ENCODE results near the gene VN1R5.
"Not testable (repeated sequence)": the region's sequence is repeated elsewhere in the genome, so short reads cannot be mapped to it uniquely, and the experiment has no call there.

Gene VN1R5

DNA sequence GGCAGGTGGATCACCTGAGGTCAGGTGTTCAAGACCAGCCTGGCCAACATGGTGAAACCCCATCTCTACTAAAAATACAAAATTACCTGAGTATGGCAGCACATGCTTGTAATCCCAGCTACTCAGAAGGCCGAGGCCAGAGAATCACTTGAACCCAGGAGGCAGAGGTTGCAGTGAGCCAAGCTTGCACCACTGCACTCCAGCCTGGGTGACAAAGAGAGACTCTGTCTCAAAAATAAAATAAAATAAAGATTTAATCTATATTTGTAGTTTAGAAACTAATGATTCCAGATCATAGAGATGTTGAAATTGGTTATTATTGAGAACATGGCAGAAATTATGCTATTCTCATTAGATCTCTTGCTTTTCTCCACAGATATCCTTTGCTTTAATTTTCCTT lies at the start of gene VN1R5:
Gene VN1R5 (plus strand): TSS at position 301 of the 400 bp plus-strand sequence.
- H3K4me1 ChIP-seq (ENCODE audit: insufficient read depth, low read length); H3K27me3 ChIP-seq (ENCODE audit: insufficient read depth, low read length); H2AFZ ChIP-seq (ENCODE audit: low read depth, low read length); H3K36me3 ChIP-seq (ENCODE audit: insufficient read depth, low read length); H3K9me3 ChIP-seq (ENCODE audit: low read length); H3K4me3 ChIP-seq (ENCODE audit: low read length): not testable (repeated sequence)

DNA sequence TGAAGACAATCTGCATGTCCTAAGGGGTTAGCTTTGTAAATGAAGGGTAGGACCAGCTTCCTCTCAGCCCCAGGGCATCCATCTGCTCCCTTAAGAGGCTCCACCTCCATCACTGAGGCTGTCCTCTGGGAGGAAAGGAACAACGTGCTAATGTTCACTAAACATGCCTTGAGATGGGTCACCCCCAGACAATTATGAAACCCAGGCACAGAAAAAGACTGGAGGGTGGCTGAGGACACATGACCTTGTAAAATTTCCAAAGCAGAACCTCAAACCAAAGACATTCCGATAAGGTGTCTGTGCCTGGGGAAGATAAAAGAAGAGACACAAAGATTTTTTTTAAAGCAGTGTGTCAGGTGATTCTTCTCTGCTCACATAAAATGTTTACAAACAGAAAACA lies 46.5 kb upstream of the VN1R5 start:
- Histone ChIP-seq H3K9me3 (ENCODE audit: low read length) (peaks cover 8% of the 10 kb centered on the region), H3K4me1 (ENCODE audit: insufficient read depth, low read length) (peaks cover 21% of the 10 kb centered on the region), H3K4me3 (ENCODE audit: low read length) (peak overlapping the region; percentile 91), H2AFZ (ENCODE audit: low read depth, low read length) (no peak overlapping the region), H3K27me3 (ENCODE audit: insufficient read depth, low read length) (peaks cover 4% of the 10 kb centered on the region), H3K36me3 (ENCODE audit: insufficient read depth, low read length) (no peaks in the 10 kb centered on the region)

DNA sequence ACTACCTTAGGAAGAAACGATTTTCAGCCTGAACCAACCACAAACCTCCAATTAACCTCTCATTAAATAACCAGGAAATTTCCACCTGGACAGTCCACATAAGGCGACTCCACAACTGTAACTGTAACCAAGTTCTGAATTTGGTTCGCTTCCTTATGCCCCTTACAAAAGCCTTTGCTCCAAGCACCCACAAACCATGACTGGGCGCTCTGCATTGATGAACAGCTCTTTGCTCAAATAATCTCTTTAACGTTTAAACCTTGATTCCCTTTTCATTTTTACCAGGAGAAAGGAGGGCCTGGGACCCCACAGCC lies 45.9 kb upstream of the VN1R5 start:
- peaks cover 21% of the 10 kb centered on the region for H3K4me1 ChIP-seq (ENCODE audit: insufficient read depth, low read length)
- peaks cover 4% of the 10 kb centered on the region for H3K27me3 ChIP-seq (ENCODE audit: insufficient read depth, low read length)
- H3K4me3 ChIP-seq (ENCODE audit: low read length) = peak overlapping the region; percentile 91
- no peaks in the 10 kb centered on the region for H3K36me3 ChIP-seq (ENCODE audit: insufficient read depth, low read length)
- peaks cover 8% of the 10 kb centered on the region for H3K9me3 ChIP-seq (ENCODE audit: low read length)
- peak overlapping the region; percentile 85 for H2AFZ ChIP-seq (ENCODE audit: low read depth, low read length)

DNA sequence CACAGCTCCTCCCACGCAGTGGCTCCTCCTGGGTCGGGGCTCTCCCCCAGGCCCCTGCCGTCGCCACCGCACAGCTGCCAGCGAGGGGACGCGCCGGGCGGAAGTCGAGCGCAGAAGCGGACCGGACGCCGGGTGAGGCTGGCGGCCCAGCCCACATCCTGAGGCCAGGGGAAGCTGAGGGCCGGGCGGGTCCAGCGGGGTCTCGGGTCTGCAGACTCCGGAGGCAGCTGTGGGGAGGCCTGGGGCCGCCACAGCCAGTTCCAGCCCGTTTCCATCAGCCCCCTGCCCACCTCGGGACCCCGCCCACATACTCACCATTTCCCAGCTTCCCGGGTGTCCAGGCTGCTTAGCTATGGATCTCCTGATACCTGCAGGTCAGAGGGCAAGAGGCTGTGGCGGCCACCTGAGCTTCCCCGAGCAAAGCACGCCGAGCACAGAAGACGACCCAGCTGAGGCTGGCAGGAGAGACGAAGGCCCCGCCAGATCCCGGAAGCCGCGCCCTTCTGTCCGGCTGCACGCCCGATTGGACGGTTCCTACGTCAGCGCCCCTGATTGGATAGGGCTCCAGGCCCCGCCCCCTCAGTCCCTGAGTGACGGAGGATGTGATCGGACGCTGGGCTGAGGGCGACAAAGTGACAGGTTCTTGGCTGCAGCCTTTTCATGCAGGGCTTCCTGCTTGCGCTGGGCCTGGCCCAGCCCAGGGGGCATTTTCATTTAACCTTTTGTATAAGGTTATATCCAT lies 45.3 kb upstream of the VN1R5 start:
- H3K36me3 ChIP-seq (ENCODE audit: insufficient read depth, low read length) = no peaks in the 10 kb centered on the region
- peak overlapping the region; percentile 91 for H3K4me3 ChIP-seq (ENCODE audit: low read length)
- H3K27me3 ChIP-seq (ENCODE audit: insufficient read depth, low read length) = peaks cover 4% of the 10 kb centered on the region
- H2AFZ ChIP-seq (ENCODE audit: low read depth, low read length) = peak overlapping the region; percentile 85
- peaks cover 21% of the 10 kb centered on the region for H3K4me1 ChIP-seq (ENCODE audit: insufficient read depth, low read length)
- peaks cover 8% of the 10 kb centered on the region for H3K9me3 ChIP-seq (ENCODE audit: low read length)

DNA sequence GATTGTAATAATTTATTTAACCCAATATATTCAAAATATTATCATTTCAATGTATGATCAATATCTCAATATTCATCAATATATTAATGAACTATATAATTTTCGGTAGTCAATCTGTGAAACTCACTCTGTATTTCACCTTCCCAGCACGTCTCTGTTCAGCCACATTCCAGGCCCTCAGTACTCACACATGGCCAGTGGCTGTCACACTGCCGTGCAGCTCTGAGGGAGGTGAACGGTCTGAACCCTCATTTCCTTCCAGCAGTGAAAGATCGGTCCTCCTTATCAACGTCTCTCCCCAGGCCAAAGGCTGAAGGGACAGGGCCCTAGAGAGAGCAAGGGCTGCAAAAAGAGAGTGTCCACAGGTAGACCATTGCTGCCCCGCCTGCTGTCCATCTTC lies 44.5 kb upstream of the VN1R5 start:
- peak overlapping the region; percentile 91 for H3K4me3 ChIP-seq (ENCODE audit: low read length)

DNA sequence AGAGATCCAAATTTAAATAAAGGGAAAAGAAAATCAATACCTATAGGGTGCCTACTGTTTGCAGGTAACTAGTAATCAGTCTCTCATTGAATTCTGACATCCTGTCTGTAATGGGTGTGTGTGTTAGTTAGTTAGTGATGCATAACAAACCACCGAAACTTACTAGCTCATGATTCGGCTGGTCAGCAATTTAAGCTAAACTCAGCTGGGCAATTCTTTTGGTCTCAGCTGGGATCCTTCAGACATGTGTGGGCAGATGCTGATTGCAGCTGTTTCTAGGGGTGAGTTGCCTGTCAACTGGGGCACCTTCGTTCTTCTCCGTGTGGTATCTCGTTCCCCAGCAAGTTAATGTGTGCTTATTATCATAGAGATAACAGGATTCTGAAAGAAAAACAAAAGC lies 43.9 kb upstream of the VN1R5 start:
- H3K9me3 ChIP-seq (ENCODE audit: low read length) = no peaks in the 10 kb centered on the region
- no peak overlapping the region for H3K4me3 ChIP-seq (ENCODE audit: low read length)
- H2AFZ ChIP-seq (ENCODE audit: low read depth, low read length) = no peak overlapping the region
- H3K27me3 ChIP-seq (ENCODE audit: insufficient read depth, low read length) = peaks cover 4% of the 10 kb centered on the region
- H3K4me1 ChIP-seq (ENCODE audit: insufficient read depth, low read length) = peaks cover 21% of the 10 kb centered on the region
- no peaks in the 10 kb centered on the region for H3K36me3 ChIP-seq (ENCODE audit: insufficient read depth, low read length)

More for the DNA sequence above, 44.5 kb upstream of the VN1R5 start:
- Histone ChIP-seq H2AFZ (ENCODE audit: low read depth, low read length) (no peak overlapping the region), H3K9me3 (ENCODE audit: low read length) (peaks cover 3% of the 10 kb centered on the region), H3K4me1 (ENCODE audit: insufficient read depth, low read length) (peaks cover 21% of the 10 kb centered on the region), H3K36me3 (ENCODE audit: insufficient read depth, low read length) (no peaks in the 10 kb centered on the region), H3K27me3 (ENCODE audit: insufficient read depth, low read length) (peaks cover 4% of the 10 kb centered on the region)

DNA sequence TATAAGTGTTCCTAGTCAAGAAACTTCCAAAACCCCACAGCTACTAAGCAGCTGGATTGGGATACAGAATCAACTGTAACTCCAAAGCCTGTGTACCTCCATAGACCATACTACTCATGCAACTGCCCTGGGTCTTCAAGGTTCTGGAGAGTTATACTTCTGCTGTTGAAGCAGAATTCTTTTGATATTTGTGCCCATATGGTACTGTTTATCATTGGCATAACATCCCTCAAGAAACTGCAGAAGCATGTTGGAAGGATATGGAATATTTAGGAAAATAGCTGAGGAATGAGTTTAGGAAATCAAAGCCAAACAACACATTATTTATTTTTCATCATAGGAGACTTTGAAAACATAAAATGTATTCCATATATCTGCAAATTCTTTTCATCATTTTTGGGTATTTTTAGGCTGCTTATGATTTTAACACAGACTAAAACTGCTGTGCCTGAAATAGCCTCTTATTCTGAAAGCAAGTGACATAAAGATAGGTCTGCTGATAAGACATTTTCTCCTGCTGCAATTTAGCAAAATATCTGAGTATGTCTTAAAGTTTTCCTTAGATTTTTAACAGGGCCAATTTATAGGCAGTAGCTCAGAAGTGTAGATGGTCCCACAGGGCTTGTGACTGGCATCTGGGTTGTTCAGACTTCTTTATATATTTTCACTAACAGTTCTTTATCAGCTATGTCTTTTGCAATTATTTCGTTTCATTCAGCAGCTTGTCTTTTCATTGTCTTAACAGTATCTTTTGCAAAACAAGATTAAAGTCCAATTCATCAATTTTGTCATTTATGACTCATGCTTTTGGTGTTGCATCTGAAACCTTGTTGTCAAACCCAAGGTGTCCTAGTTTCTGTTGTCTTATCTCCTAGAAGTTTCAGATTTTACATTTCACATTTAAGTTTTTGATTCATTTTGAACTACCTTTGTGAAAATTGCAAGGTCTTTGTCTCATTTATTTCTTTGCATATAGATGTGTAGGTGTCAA lies 43.0 kb upstream of the VN1R5 start:
- Histone ChIP-seq H3K9me3 (ENCODE audit: low read length) (no peaks in the 10 kb centered on the region), H3K4me3 (ENCODE audit: low read length) (no peak overlapping the region), H3K27me3 (ENCODE audit: insufficient read depth, low read length) (peaks cover 4% of the 10 kb centered on the region), H3K4me1 (ENCODE audit: insufficient read depth, low read length) (peaks cover 21% of the 10 kb centered on the region), H2AFZ (ENCODE audit: low read depth, low read length) (no peak overlapping the region), H3K36me3 (ENCODE audit: insufficient read depth, low read length) (no peaks in the 10 kb centered on the region)

DNA sequence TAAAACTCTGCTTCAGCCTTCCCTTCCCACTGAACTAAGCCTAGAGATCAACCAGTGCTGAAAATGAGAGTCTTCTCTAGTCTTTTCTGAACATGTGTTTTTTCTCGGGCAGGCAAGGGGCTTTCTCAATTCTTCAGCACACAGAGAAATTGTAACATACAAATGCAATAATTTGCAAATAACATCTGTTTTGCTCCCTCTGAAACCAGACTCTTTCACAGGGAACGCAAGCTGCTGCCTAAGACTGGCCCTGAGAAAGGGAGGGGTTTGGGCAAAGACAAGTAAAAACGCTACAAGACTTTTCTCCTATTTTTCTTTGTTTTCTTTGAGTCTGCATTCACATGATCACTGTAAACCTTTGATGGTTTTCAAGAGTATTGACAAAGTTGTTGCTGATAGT lies 39.6 kb upstream of the VN1R5 start:
- Histone ChIP-seq H3K4me3 (ENCODE audit: low read length) (no peak overlapping the region), H3K9me3 (ENCODE audit: low read length) (no peaks in the 10 kb centered on the region), H3K36me3 (ENCODE audit: insufficient read depth, low read length) (no peaks in the 10 kb centered on the region), H3K4me1 (ENCODE audit: insufficient read depth, low read length) (peaks cover 3% of the 10 kb centered on the region), H3K27me3 (ENCODE audit: insufficient read depth, low read length) (peaks cover 4% of the 10 kb centered on the region), H2AFZ (ENCODE audit: low read depth, low read length) (no peak overlapping the region)

DNA sequence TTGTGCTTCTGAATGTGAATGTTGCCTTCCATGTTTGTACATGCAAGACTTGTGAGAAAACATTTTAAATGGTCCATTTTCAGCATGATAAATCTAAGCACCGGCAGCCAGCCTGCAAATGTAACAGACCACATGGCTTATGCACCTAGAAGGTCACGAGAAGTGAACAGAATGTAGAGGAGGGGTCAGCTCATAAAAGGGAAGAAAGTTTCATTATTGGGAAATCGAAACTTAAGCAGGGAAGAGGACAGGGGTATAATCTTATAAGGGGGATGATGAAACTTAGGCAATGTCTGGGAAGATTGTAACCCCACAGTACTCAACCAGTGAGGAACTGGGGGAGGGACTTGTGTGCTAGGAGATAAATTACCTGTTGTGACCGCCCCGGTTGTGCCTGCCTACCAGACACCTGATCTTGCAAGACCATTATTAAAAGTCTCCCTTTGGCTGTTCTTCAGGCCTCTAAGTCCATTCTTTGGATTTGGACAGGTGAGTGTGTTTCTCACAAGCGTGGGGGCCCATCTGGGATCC lies 37.7 kb upstream of the VN1R5 start:
- no peaks in the 10 kb centered on the region for H3K4me1 ChIP-seq (ENCODE audit: insufficient read depth, low read length)
- H3K27me3 ChIP-seq (ENCODE audit: insufficient read depth, low read length) = peaks cover 1% of the 10 kb centered on the region
- H3K4me3 ChIP-seq (ENCODE audit: low read length) = no peak overlapping the region
- H2AFZ ChIP-seq (ENCODE audit: low read depth, low read length) = no peak overlapping the region
- H3K9me3 ChIP-seq (ENCODE audit: low read length) = peaks cover 4% of the 10 kb centered on the region
- no peaks in the 10 kb centered on the region for H3K36me3 ChIP-seq (ENCODE audit: insufficient read depth, low read length)

DNA sequence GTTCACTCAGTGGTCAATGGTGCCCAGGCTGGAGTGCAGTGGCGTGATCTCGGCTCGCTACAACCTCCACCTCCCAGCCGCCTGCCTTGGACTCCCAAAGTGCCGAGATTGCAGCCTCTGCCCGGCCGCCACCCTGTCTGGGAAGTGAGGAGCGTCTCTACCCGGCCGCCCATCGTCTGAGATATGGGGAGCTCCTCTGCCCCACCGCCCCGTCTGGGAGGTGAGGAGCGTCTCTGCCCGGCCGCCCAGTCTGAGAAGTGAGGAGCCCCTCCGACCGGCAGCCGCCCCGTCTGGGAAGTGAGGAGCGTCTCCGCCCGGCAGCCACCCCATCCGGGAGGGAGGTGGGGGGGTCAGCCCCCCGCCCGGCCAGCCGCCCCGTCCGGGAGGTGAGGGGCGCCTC lies 35.6 kb upstream of the VN1R5 start:
- H3K27me3 ChIP-seq (ENCODE audit: insufficient read depth, low read length); H3K4me3 ChIP-seq (ENCODE audit: low read length); H3K9me3 ChIP-seq (ENCODE audit: low read length); H3K4me1 ChIP-seq (ENCODE audit: insufficient read depth, low read length); H2AFZ ChIP-seq (ENCODE audit: low read depth, low read length); H3K36me3 ChIP-seq (ENCODE audit: insufficient read depth, low read length): not testable (repeated sequence)

DNA sequence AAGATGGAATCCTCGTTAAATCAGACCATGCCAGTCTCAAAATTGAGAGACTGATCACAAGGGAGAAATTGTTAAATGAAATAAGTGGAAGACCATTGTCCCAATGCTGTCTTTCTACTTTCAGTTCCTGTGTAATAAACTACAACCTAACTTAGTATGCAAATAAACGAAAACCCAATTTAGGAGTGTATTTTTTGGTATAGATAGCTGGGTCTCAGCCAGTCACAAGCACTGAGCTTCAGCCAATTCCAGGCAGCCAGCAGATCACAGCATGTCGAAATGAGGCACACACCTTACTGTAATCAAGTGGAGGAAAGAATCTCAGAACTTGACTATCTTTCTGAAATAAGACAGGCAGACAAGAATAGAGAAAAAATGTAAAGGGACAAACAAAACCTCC lies 33.0 kb upstream of the VN1R5 start:
- Histone ChIP-seq H3K27me3 (ENCODE audit: insufficient read depth, low read length) (no peaks in the 10 kb centered on the region), H3K4me1 (ENCODE audit: insufficient read depth, low read length) (no peaks in the 10 kb centered on the region), H3K4me3 (ENCODE audit: low read length) (no peak overlapping the region), H3K36me3 (ENCODE audit: insufficient read depth, low read length) (no peaks in the 10 kb centered on the region), H3K9me3 (ENCODE audit: low read length) (peaks cover 4% of the 10 kb centered on the region), H2AFZ (ENCODE audit: low read depth, low read length) (no peak overlapping the region)

DNA sequence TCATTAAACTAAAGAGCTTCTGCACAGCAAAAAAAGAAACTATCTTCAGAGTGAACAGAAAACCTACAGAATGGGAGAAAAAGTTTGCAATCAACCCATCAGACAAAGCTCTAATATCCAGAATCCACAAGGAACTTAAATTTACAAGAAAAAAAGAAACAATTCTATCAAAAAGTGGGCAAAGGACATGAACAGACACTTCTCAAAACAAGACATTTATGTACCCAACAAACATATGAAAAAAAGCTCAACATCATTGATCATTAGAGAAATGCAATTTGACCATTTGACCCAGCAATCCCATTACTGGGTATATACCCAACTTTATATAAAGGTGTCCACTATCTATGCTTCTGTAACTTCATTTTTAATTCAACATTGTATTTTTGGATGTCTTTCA lies 31.1 kb upstream of the VN1R5 start:
- Histone ChIP-seq H3K9me3 (ENCODE audit: low read length) (peaks cover 6% of the 10 kb centered on the region), H3K36me3 (ENCODE audit: insufficient read depth, low read length) (no peaks in the 10 kb centered on the region), H3K27me3 (ENCODE audit: insufficient read depth, low read length) (no peaks in the 10 kb centered on the region), H3K4me1 (ENCODE audit: insufficient read depth, low read length) (no peaks in the 10 kb centered on the region), H2AFZ (ENCODE audit: low read depth, low read length) (no peak overlapping the region), H3K4me3 (ENCODE audit: low read length) (no peak overlapping the region)

DNA sequence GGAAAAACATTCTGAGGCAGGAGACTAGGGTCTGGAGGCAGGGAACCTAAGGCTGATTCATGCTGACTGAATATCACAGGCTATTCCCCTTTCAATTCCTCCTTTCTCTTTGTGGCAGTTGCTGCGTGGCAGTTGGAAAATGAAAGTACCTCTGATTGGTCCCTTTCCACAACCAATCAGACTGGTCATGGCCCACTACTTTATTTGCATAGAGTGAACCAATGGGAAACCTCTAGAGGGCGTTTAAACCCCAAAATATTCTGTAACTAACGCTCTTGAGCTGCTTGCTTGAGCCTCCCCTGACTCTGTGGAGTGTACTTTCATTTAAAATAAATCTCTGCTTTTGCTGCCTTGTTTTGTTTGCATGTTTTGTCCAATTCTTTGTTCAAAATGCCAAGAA lies 27.7 kb upstream of the VN1R5 start:
- no peaks in the 10 kb centered on the region for H3K4me1 ChIP-seq (ENCODE audit: insufficient read depth, low read length)
- peaks cover 2% of the 10 kb centered on the region for H3K9me3 ChIP-seq (ENCODE audit: low read length)
- no peaks in the 10 kb centered on the region for H3K27me3 ChIP-seq (ENCODE audit: insufficient read depth, low read length)
- H3K36me3 ChIP-seq (ENCODE audit: insufficient read depth, low read length) = no peaks in the 10 kb centered on the region
- H2AFZ ChIP-seq (ENCODE audit: low read depth, low read length) = no peak overlapping the region
- peak overlapping the region; percentile 29 for H3K4me3 ChIP-seq (ENCODE audit: low read length)
